Keratinocyte (primary cell): ENCODE measurements around the gene HLA-DOB. TPM values are rescaled to one million over a fixed set of nuclear protein-coding genes. Genes with fewer than 3 reads are reported as not detected.
A peak's percentile ranks its signal among the peaks of the same experiment; 100 is the strongest.

Experiments used
- DNase-seq: peaks from one replicate; pipeline ENCODE4 v3.0.0-alpha.2; 2011; ENCODE audit warnings: low read depth, missing footprints, low spot score
- FAIRE-seq: peaks from 2 replicates; lab custom pipeline; 2011; peaks lifted over from hg19 to GRCh38; lab: Jason Lieb, UNC
- H2AFZ ChIP-seq: 2 replicates; pipeline ENCODE4 v1.6.0; 2012; ENCODE audit warnings: low read length, control low read depth, inconsistent platforms; ENCODE audit not compliant: control insufficient read depth
- H3K27ac ChIP-seq: 2 replicates; pipeline ENCODE4 v1.5.1; 2011; ENCODE audit warnings: low read length; ENCODE audit not compliant: control insufficient read depth, insufficient read depth
- H3K27me3 ChIP-seq: 3 replicates; pipeline ENCODE4 v1.6.0; 2011; ENCODE audit warnings: low read length; ENCODE audit not compliant: control insufficient read depth, insufficient read depth; ENCODE audit errors: extremely low read depth
- H3K36me3 ChIP-seq, 2 experiments: 2 replicates in 1 of 2; 3 replicates in 1 of 2; pipeline ENCODE4 v1.5.1; 2011; ENCODE audit warnings: low read length in 2 of 2, mild to moderate bottlenecking in 1 of 2; ENCODE audit not compliant: control insufficient read depth in 2 of 2, insufficient read depth in 2 of 2; ENCODE audit errors: extremely low read depth in 1 of 2
- H3K4me1 ChIP-seq: 3 replicates; pipeline ENCODE4 v1.5.1; 2011; ENCODE audit warnings: low read length; ENCODE audit not compliant: control insufficient read depth, insufficient read depth; ENCODE audit errors: extremely low read depth
- H3K4me2 ChIP-seq: 3 replicates; pipeline ENCODE4 v1.6.0; 2011; ENCODE audit warnings: low read depth, low read length; ENCODE audit not compliant: control insufficient read depth, insufficient read depth; ENCODE audit errors: extremely low read depth
- H3K4me3 ChIP-seq, 3 experiments: fragments of 200-600 bp in 1 of 3; sonication (generic) in 1 of 3; 2 replicates in 2 of 3; 3 replicates in 1 of 3; pipeline ENCODE4 v1.5.1; 2011 to 2016; ENCODE audit warnings: low read length in 3 of 3, mild to moderate bottlenecking in 3 of 3, control low read depth in 2 of 3, inconsistent platforms in 1 of 3, low read depth in 1 of 3, mixed read lengths in 1 of 3, mixed run types in 1 of 3, moderate library complexity in 1 of 3; ENCODE audit not compliant: control insufficient read depth in 2 of 3, insufficient read depth in 2 of 3; ENCODE audit errors: extremely low read depth in 1 of 3
- H3K79me2 ChIP-seq: 2 replicates; pipeline ENCODE4 v1.6.0; 2012; ENCODE audit warnings: low read length; ENCODE audit not compliant: control insufficient read depth, insufficient read depth
- H3K9ac ChIP-seq: 3 replicates; pipeline ENCODE4 v1.6.0; 2011; ENCODE audit warnings: low read length; ENCODE audit not compliant: control insufficient read depth, insufficient read depth; ENCODE audit errors: extremely low read depth
- H3K9me1 ChIP-seq: 3 replicates; pipeline ENCODE4 v1.6.0; 2011; ENCODE audit warnings: low read length; ENCODE audit not compliant: control insufficient read depth, insufficient read depth; ENCODE audit errors: extremely low read depth
- H3K9me3 ChIP-seq: 2 replicates; pipeline ENCODE4 v1.5.1; 2012; ENCODE audit warnings: low read depth, low read length; ENCODE audit not compliant: control insufficient read depth
- H4K20me1 ChIP-seq: 3 replicates; pipeline ENCODE4 v1.6.0; 2011; ENCODE audit warnings: low read length; ENCODE audit not compliant: control insufficient read depth, insufficient read depth; ENCODE audit errors: extremely low read depth
- EZH2 ChIP-seq: IDR thresholded peaks from one replicate; pipeline ENCODE4 v1.6.1; 2012; ENCODE audit warnings: inconsistent platforms, mild to moderate bottlenecking, low read length, moderate library complexity
- dilution Hi-C: fragments of 300-500 bp; cut with MboI; formaldehyde crosslinking; loops from one replicate; pipeline ENCODE4 v1.7.0; 2020; ENCODE audit warnings: low sequenced_read_pairs; ENCODE audit not compliant: extremely low pct_ligation_motif_present
- polyA plus RNA-seq, 5 experiments: library from polyadenylated mRNA; depleted of rRNA in 3 of 5; stranded (reverse) in 3 of 5; stranded (forward) in 1 of 5; unstranded in 1 of 5; fragments of >200 nt; gene quantifications; 1 replicate in 1 of 5; 2 replicates in 3 of 5; 3 replicates in 1 of 5; pipeline versions ENCODE4 v1.2.1 to v1.2.3, GENCODE V29; 2011 to 2012; ENCODE audit warnings: missing spikeins in 2 of 5, low read depth in 1 of 5, low replicate concordance in 1 of 5
- TF ChIP-seq, protein P1 (sequence below), 3 experiments: IDR thresholded peaks in 1 of 3; conservative IDR thresholded peaks in 1 of 3; optimal IDR thresholded peaks in 1 of 3; 2 replicates in 2 of 3; 3 replicates in 1 of 3; pipeline versions ENCODE3 to v1.5.1; 2011; ENCODE audit warnings: low read length in 3 of 3, mild to moderate bottlenecking in 3 of 3, moderate library complexity in 2 of 3, control low read depth in 1 of 3, inconsistent platforms in 1 of 3; ENCODE audit not compliant: insufficient read depth in 2 of 3; ENCODE audit errors: extremely low read depth in 1 of 3

HLA-DOB gene
- polyA plus RNA-seq, 1 donor (not counting 4 experiments of a cell fraction or from before 2014, with no cell fraction given) = 12.5 TPM

DNA sequence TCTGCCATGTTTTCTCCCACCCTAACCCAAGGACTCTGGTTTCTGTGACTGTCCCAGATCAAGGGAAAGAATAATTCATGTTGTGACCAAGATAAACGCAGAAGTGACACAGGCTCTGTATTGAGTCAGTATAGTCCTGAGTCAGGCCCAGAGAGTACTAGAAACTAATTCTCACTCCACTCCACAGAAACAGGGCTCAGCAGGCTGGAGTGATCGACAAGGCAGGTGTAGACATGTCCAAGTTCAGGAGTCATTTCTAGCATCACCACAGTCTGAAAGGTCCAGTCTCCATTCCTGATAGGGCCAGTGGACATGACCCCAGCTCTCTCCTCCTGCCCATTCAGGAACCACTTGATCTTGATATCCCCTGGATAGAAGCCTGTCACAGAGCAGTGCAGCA, 2.7 kb downstream of the HLA-DOB start:
- DNase-seq (no peak), FAIRE-seq (peak; percentile 39)
- Histone ChIP-seq H3K9me1 (no peaks in the 10 kb centered on the region), H3K4me1 (peaks cover 29% of the 10 kb centered on the region), H3K36me3 (no peaks in the 10 kb centered on the region), H3K4me2 (no peak overlapping the region), H3K27me3 (no peaks in the 10 kb centered on the region), H3K27ac (no peak overlapping the region), H3K9me3 (no peaks in the 10 kb centered on the region), H3K9ac (no peak overlapping the region), H3K4me3 (no peak overlapping the region), H4K20me1 (no peaks in the 10 kb centered on the region), H2AFZ (no peak overlapping the region), H3K79me2 (no peaks in the 10 kb centered on the region)
- TF ChIP-seq EZH2 = no peak
- TF ChIP-seq, protein P1, sequence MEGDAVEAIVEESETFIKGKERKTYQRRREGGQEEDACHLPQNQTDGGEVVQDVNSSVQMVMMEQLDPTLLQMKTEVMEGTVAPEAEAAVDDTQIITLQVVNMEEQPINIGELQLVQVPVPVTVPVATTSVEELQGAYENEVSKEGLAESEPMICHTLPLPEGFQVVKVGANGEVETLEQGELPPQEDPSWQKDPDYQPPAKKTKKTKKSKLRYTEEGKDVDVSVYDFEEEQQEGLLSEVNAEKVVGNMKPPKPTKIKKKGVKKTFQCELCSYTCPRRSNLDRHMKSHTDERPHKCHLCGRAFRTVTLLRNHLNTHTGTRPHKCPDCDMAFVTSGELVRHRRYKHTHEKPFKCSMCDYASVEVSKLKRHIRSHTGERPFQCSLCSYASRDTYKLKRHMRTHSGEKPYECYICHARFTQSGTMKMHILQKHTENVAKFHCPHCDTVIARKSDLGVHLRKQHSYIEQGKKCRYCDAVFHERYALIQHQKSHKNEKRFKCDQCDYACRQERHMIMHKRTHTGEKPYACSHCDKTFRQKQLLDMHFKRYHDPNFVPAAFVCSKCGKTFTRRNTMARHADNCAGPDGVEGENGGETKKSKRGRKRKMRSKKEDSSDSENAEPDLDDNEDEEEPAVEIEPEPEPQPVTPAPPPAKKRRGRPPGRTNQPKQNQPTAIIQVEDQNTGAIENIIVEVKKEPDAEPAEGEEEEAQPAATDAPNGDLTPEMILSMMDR (optimal IDR thresholded peaks at IDR 0.05 in 1 of 3, IDR thresholded peaks at IDR 0.05 in 1 of 3, conservative IDR thresholded peaks at IDR 0.05 in 1 of 3; ENCODE audit: extremely low read depth in 1 of 3, insufficient read depth in 2 of 3, low read length in 3 of 3) = no peak
- dilution Hi-C loops = no loop called here

GRCh38 chr6:32809171-32809570, 7.6 kb downstream of the HLA-DOB start:
- Histone ChIP-seq H3K4me3 (no peak overlapping the region), H3K4me1 (peaks cover 4% of the 10 kb centered on the region), H3K79me2 (no peaks in the 10 kb centered on the region), H3K27ac (no peak overlapping the region), H2AFZ (no peak overlapping the region), H3K4me2 (no peak overlapping the region), H3K36me3 (no peaks in the 10 kb centered on the region), H3K27me3 (no peaks in the 10 kb centered on the region), H3K9ac (no peak overlapping the region), H3K9me1 (no peaks in the 10 kb centered on the region), H4K20me1 (no peaks in the 10 kb centered on the region), H3K9me3 (no peaks in the 10 kb centered on the region)
- TF ChIP-seq, protein P1 (optimal IDR thresholded peaks at IDR 0.05 in 1 of 3, IDR thresholded peaks at IDR 0.05 in 1 of 3, conservative IDR thresholded peaks at IDR 0.05 in 1 of 3; ENCODE audit: extremely low read depth in 1 of 3, insufficient read depth in 2 of 3, low read length in 3 of 3) = no peak
- no peak for TF ChIP-seq EZH2
- dilution Hi-C loops = no loop called here
- FAIRE-seq (no peak), DNase-seq (no peak)
